ENCODE results near the gene SEPHS1. TPM values are rescaled to one million over a fixed set of nuclear protein-coding genes. Genes with fewer than 3 reads are reported as not detected.

SEPHS1 gene
- total RNA-seq, 1 experiment from 2014 or later = 509 TPM

DNA sequence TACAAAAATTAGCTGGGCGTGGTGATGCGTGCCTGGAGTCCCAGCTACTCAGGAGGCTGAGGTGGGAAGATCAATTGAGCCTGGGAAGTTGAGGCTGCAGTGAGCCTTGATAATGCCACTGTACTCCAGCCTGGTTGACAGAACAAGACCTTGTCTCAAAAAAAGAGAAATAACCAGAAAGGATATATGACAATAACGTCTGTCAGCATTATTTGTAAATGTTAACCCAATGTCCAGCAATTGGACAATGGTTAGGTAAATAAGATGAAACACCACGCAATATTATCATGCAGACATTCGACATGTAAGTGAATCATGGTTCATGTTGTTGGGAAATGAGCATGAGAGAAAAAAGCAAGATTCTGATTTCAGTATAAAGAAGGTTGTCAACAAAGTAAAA, 44.6 kb upstream of the SEPHS1 start (continued):
- TF ChIP-seq, protein P1, sequence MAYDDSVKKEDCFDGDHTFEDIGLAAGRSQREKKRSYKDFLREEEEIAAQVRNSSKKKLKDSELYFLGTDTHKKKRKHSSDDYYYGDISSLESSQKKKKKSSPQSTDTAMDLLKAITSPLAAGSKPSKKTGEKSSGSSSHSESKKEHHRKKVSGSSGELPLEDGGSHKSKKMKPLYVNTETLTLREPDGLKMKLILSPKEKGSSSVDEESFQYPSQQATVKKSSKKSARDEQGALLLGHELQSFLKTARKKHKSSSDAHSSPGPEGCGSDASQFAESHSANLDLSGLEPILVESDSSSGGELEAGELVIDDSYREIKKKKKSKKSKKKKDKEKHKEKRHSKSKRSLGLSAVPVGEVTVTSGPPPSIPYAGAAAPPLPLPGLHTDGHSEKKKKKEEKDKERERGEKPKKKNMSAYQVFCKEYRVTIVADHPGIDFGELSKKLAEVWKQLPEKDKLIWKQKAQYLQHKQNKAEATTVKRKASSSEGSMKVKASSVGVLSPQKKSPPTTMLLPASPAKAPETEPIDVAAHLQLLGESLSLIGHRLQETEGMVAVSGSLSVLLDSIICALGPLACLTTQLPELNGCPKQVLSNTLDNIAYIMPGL (CRISPR knock-in tag; IDR thresholded peaks at IDR 0.05) = no peak
- TF ChIP-seq, protein P2, sequence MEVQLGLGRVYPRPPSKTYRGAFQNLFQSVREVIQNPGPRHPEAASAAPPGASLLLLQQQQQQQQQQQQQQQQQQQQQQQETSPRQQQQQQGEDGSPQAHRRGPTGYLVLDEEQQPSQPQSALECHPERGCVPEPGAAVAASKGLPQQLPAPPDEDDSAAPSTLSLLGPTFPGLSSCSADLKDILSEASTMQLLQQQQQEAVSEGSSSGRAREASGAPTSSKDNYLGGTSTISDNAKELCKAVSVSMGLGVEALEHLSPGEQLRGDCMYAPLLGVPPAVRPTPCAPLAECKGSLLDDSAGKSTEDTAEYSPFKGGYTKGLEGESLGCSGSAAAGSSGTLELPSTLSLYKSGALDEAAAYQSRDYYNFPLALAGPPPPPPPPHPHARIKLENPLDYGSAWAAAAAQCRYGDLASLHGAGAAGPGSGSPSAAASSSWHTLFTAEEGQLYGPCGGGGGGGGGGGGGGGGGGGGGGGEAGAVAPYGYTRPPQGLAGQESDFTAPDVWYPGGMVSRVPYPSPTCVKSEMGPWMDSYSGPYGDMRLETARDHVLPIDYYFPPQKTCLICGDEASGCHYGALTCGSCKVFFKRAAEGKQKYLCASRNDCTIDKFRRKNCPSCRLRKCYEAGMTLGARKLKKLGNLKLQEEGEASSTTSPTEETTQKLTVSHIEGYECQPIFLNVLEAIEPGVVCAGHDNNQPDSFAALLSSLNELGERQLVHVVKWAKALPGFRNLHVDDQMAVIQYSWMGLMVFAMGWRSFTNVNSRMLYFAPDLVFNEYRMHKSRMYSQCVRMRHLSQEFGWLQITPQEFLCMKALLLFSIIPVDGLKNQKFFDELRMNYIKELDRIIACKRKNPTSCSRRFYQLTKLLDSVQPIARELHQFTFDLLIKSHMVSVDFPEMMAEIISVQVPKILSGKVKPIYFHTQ (CRISPR knock-in tag; IDR thresholded peaks at IDR 0.05) = no peak
- no peak for TF ChIP-seq EMX1 (CRISPR knock-in tag; IDR thresholded peaks at IDR 0.05)
- TF ChIP-seq, protein P3, sequence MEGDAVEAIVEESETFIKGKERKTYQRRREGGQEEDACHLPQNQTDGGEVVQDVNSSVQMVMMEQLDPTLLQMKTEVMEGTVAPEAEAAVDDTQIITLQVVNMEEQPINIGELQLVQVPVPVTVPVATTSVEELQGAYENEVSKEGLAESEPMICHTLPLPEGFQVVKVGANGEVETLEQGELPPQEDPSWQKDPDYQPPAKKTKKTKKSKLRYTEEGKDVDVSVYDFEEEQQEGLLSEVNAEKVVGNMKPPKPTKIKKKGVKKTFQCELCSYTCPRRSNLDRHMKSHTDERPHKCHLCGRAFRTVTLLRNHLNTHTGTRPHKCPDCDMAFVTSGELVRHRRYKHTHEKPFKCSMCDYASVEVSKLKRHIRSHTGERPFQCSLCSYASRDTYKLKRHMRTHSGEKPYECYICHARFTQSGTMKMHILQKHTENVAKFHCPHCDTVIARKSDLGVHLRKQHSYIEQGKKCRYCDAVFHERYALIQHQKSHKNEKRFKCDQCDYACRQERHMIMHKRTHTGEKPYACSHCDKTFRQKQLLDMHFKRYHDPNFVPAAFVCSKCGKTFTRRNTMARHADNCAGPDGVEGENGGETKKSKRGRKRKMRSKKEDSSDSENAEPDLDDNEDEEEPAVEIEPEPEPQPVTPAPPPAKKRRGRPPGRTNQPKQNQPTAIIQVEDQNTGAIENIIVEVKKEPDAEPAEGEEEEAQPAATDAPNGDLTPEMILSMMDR (IDR thresholded peaks at IDR 0.05) = no peak

DNA sequence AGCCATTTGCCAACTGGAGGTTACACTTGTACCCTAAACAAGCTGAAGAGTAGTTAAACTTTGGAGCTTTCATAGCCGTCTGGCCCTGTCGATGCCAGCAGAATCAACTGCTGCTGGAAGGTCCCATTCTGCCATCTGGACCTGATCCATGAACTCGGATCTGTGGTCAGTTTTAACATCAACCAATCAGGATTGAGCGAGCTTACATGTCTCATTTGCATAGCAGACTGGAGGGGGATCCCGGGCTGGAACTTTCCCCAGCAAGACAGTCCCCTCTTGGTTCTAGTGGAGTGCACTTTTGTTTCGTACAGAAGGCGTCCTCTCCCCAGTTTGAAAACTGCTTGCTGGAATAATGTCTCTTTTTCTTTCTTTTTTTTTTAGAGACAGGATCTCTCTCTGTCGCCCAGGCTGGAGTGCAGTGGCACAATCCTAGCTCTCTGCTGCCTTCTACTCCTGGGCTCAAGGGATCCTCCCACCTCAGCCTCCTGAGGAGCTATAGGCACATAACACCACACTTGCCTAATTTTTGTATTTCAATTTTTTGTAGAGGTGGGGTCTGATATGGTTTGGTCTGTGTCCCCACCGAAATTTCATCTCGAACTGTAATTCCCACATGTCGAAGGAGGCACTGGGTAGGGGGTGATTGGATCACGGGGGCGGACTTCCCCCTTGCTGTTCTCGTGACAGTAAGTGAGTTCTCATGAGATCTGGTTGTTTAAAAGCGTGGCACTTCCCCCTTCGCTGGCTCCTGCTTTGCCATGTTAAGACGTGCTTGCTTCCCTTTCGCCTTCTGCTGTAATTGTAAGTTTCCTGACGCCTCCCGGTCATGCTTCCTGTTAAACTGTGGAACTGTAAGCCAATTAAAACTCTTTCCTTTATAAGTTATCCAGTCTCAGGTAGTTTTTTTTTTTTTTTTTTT, 42.8 kb upstream of the SEPHS1 start:
- CTCF ChIA-PET = interaction anchor here (0.6 to 1.3 kb wide), 6 partner anchors 17 to 146 kb away, joined by 3 to 9 read pairs (median 4); no protein-coding TSS in a partner anchor
- TF ChIP-seq RELA (CRISPR knock-in tag; IDR thresholded peaks at IDR 0.05; ENCODE audit: borderline replicate concordance) (no peak), FOXK1 (CRISPR knock-in tag; IDR thresholded peaks at IDR 0.05) (no peak), ZNF121 (CRISPR knock-in tag; IDR thresholded peaks at IDR 0.05) (0 out of 2 replicates have a peak, but pooled peaks have one; percentile 16), ZNF423 (CRISPR knock-in tag; IDR thresholded peaks at IDR 0.05) (no peak)
- TF ChIP-seq, protein P1 (CRISPR knock-in tag; IDR thresholded peaks at IDR 0.05) = no peak
- no peak overlapping the region for H3K4me3 Mint-ChIP-seq
- no peaks in the 10 kb centered on the region for H3K9me3 Mint-ChIP-seq
- peaks cover 49% of the 10 kb centered on the region for H3K4me1 Mint-ChIP-seq
- POLR2A ChIA-PET = interaction anchor here (0.7 kb wide), 1 partner anchor 373 kb away, joined by 9 read pairs; no protein-coding TSS in a partner anchor
- H3K27me3 Mint-ChIP-seq (ENCODE audit: low read depth) = no peaks in the 10 kb centered on the region; the same call in 1 of the 2 replicates
- H3K36me3 Mint-ChIP-seq = 0 out of 2 replicates have a peak, but pooled peaks cover 3% of the 10 kb centered on the region
- DNase-seq (ENCODE audit: low spot score) (no peak), ATAC-seq (peak; percentile 42)
- peak overlapping the region; percentile 25; the same call in 1 of the 2 replicates for H3K27ac Mint-ChIP-seq

DNA sequence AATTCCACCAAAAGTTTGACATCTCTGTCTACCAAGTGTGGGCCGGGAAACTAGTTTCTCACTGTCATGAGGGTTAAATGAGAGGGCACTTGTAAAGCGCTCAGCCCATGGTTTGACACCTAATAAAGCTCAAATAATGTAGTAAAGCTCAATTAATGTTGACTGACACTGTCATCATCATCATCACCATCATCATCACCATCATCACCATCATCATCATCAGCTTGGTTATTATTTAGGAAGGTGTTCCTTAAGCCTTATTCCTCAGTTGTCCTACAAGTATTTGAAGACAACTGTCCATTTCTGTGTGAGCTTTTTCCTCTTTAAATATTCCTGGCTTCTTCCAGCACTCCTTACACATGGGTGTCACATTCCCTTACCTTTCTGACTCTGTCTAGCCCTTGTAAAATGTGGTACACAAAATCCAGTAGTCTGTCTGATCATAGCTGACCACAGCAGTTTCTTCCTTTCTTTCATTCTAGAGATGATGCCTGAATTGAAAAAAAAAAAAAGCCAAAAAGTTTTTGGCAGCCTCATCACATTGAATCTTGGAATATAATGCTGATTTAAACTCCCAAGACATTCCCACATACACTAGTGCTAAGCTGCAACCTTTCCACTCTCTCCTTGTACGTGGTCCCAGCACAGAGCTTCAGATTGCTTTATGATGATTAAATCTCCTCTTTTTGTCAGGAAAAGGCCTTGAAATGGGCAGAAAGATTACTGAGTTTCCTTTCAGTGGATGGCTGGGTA, 40.6 kb upstream of the SEPHS1 start:
- no peaks in the 10 kb centered on the region for H3K9me3 Mint-ChIP-seq
- H3K4me3 Mint-ChIP-seq = no peak overlapping the region
- H3K27ac Mint-ChIP-seq = no peak overlapping the region
- no peak for ATAC-seq
- H3K4me1 Mint-ChIP-seq = peaks cover 33% of the 10 kb centered on the region
- ChIA-PET CTCF (interaction anchor here (0.6 to 1.3 kb wide), 6 partner anchors 17 to 146 kb away, joined by 3 to 6 read pairs (median 4); no protein-coding TSS in a partner anchor), POLR2A (no interaction called here)
- H3K27me3 Mint-ChIP-seq (ENCODE audit: low read depth) = peaks cover 7% of the 10 kb centered on the region
- H3K36me3 Mint-ChIP-seq = no peaks in the 10 kb centered on the region
- DNase-seq (ENCODE audit: low spot score) = no peak
- TF ChIP-seq, protein P4, sequence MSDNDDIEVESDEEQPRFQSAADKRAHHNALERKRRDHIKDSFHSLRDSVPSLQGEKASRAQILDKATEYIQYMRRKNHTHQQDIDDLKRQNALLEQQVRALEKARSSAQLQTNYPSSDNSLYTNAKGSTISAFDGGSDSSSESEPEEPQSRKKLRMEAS (CRISPR knock-in tag; IDR thresholded peaks at IDR 0.05) = no peak
- TF ChIP-seq, protein P5, sequence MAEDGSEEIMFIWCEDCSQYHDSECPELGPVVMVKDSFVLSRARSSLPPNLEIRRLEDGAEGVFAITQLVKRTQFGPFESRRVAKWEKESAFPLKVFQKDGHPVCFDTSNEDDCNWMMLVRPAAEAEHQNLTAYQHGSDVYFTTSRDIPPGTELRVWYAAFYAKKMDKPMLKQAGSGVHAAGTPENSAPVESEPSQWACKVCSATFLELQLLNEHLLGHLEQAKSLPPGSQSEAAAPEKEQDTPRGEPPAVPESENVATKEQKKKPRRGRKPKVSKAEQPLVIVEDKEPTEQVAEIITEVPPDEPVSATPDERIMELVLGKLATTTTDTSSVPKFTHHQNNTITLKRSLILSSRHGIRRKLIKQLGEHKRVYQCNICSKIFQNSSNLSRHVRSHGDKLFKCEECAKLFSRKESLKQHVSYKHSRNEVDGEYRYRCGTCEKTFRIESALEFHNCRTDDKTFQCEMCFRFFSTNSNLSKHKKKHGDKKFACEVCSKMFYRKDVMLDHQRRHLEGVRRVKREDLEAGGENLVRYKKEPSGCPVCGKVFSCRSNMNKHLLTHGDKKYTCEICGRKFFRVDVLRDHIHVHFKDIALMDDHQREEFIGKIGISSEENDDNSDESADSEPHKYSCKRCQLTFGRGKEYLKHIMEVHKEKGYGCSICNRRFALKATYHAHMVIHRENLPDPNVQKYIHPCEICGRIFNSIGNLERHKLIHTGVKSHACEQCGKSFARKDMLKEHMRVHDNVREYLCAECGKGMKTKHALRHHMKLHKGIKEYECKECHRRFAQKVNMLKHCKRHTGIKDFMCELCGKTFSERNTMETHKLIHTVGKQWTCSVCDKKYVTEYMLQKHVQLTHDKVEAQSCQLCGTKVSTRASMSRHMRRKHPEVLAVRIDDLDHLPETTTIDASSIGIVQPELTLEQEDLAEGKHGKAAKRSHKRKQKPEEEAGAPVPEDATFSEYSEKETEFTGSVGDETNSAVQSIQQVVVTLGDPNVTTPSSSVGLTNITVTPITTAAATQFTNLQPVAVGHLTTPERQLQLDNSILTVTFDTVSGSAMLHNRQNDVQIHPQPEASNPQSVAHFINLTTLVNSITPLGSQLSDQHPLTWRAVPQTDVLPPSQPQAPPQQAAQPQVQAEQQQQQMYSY (CRISPR knock-in tag; IDR thresholded peaks at IDR 0.05) = no peak
- TF ChIP-seq, protein P6, sequence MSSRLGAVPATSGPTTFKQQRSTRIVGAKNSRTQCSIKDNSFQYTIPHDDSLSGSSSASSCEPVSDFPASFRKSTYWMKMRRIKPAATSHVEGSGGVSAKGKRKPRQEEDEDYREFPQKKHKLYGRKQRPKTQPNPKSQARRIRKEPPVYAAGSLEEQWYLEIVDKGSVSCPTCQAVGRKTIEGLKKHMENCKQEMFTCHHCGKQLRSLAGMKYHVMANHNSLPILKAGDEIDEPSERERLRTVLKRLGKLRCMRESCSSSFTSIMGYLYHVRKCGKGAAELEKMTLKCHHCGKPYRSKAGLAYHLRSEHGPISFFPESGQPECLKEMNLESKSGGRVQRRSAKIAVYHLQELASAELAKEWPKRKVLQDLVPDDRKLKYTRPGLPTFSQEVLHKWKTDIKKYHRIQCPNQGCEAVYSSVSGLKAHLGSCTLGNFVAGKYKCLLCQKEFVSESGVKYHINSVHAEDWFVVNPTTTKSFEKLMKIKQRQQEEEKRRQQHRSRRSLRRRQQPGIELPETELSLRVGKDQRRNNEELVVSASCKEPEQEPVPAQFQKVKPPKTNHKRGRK (CRISPR knock-in tag; IDR thresholded peaks at IDR 0.05; ENCODE audit: borderline replicate concordance) = no peak
- TF ChIP-seq, protein P7, sequence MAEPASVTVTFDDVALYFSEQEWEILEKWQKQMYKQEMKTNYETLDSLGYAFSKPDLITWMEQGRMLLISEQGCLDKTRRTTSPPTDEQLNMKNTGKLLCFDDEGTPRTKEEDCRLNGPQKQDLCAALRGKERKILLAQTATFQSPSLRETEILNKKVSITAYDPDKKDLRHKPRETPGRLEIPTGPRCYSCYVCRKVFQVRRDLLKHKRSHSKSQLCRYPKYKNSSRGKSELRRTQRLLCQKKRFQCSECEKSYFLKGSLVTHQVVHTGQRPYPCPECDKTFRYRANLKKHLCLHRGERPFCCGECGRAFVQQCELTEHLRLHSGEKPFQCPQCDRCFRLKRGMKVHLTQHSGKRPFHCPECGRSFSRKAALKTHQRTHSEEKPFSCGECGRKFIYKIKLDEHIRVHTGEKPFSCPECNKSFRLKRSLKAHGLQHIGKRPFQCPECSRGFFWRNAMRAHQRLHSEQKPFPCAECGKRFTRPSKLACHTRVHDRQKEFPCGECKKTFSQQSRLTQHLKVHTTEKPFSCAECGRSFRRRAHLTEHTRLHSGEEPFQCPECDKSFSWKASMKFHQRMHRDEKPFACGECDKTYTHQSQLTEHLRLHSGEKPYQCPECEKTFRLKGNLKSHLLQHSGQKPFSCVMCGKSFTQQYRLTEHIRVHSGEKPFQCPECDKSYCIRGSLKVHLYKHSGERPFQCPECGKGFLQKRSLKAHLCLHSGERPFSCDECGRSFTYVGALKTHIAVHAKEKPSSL (CRISPR knock-in tag; conservative IDR thresholded peaks at IDR 0.05) = no peak
